Esophagus squamous epithelium (tissue), 5 donors: ENCODE measurements around the gene B4GALNT4. TPM values are rescaled to one million over a fixed set of nuclear protein-coding genes. Genes with fewer than 3 reads are reported as not detected.

Source experiments
- DNase-seq: peaks from one replicate; lab custom pipeline; 2025; lab: John Stamatoyannopoulos, UW
- H3K27ac ChIP-seq, 4 donors: fragments of 200-600 bp; sonication (generic); one replicate each; pipeline ENCODE4 v1.5.1; 2016 to 2019; ENCODE audit warnings: mild to moderate bottlenecking in 1 of 4
- H3K27me3 ChIP-seq, 4 donors: fragments of 200-600 bp; sonication (generic); 1 replicate in 3 of 4; 2 replicates in 1 of 4; pipeline versions ENCODE4 v1.5.1 to v1.6.0; 2017 to 2021; ENCODE audit warnings: antibody characterized with exemption in 1 of 4
- H3K36me3 ChIP-seq, 3 donors: fragments of 200-600 bp; sonication (generic); one replicate each; pipeline ENCODE4 v1.5.1; 2016 to 2019
- H3K4me1 ChIP-seq, 3 donors: fragments of 200-600 bp; sonication (generic); one replicate each; pipeline ENCODE4 v1.5.1; 2017 to 2019
- H3K4me3 ChIP-seq, 4 donors: fragments of 200-600 bp; sonication (generic); 1 replicate in 3 of 4; 2 replicates in 1 of 4; pipeline ENCODE4 v1.5.1; 2016 to 2019; ENCODE audit warnings: mild to moderate bottlenecking in 2 of 4, moderate library complexity in 1 of 4
- H3K9me3 ChIP-seq, 3 donors: fragments of 200-600 bp; sonication (generic); one replicate each; pipeline ENCODE4 v1.5.1; 2016 to 2019
- POLR2A ChIP-seq, 4 donors: fragments of 450-650 bp; IDR thresholded peaks; one replicate each; pipeline ENCODE4 v1.6.1; 2017; ENCODE audit warnings: antibody characterized with exemption in 4 of 4, mild to moderate bottlenecking in 4 of 4, moderate library complexity in 3 of 4
- WGBS, 2 donors: methylation state at CpG; one replicate each; pipeline ENCODE4 v1.1.5; 2018; 5-methylcytosine and 5-hydroxymethylcytosine counted together
- intact Hi-C: fragments of 100-400 bp; cut with DNase I; formaldehyde crosslinking; loops from one replicate; pipeline ENCODE4 v1.15.0; 2022
- total RNA-seq, 4 donors: library from RNA; depleted of rRNA; stranded (reverse); fragments of >200 nt; gene quantifications; one replicate each; pipeline ENCODE4 v1.1.0, GENCODE V29; 2016
- TF ChIP-seq, protein P1 (sequence below), 6 experiments: fragments of 450-650 bp in 4 of 6; fragments of 200-600 bp in 2 of 6; sonication (generic) in 2 of 6; IDR thresholded peaks; one replicate each; pipeline ENCODE4 v1.5.1; 2016 to 2019; ENCODE audit warnings: antibody characterized with exemption in 6 of 6, mild to moderate bottlenecking in 4 of 6, moderate library complexity in 4 of 6
- donor health status: DM: yes; HTN: yes; CAD: no.

Gene B4GALNT4
- total RNA-seq, 4 donors from 2014 or later = 0.97 to 7.9 (median 3.3) TPM

GRCh38 chr11:329886-330253 lies 39.4 kb upstream of the B4GALNT4 start:
- H3K36me3 ChIP-seq = no peaks in the 10 kb centered on the region
- H3K4me3 ChIP-seq = no peak overlapping the region
- H3K9me3 ChIP-seq = no peaks in the 10 kb centered on the region
- DNase-seq = no peak
- intact Hi-C loops = no loop called here
- H3K27ac ChIP-seq = no peak overlapping the region
- 95 to 100% methylated on average over 2 of the region's 2 CpGs for WGBS, 2 donors
- H3K27me3 ChIP-seq = peaks cover 0 to 45% (median 0%) of the 10 kb centered on the region in 4 donors
- H3K4me1 ChIP-seq = peaks cover 16 to 42% (median 26%) of the 10 kb centered on the region in 3 donors
- TF ChIP-seq, protein P1, sequence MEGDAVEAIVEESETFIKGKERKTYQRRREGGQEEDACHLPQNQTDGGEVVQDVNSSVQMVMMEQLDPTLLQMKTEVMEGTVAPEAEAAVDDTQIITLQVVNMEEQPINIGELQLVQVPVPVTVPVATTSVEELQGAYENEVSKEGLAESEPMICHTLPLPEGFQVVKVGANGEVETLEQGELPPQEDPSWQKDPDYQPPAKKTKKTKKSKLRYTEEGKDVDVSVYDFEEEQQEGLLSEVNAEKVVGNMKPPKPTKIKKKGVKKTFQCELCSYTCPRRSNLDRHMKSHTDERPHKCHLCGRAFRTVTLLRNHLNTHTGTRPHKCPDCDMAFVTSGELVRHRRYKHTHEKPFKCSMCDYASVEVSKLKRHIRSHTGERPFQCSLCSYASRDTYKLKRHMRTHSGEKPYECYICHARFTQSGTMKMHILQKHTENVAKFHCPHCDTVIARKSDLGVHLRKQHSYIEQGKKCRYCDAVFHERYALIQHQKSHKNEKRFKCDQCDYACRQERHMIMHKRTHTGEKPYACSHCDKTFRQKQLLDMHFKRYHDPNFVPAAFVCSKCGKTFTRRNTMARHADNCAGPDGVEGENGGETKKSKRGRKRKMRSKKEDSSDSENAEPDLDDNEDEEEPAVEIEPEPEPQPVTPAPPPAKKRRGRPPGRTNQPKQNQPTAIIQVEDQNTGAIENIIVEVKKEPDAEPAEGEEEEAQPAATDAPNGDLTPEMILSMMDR (IDR thresholded peaks at IDR 0.05) = no peak
- TF ChIP-seq POLR2A (IDR thresholded peaks at IDR 0.05) = no peak

DNA sequence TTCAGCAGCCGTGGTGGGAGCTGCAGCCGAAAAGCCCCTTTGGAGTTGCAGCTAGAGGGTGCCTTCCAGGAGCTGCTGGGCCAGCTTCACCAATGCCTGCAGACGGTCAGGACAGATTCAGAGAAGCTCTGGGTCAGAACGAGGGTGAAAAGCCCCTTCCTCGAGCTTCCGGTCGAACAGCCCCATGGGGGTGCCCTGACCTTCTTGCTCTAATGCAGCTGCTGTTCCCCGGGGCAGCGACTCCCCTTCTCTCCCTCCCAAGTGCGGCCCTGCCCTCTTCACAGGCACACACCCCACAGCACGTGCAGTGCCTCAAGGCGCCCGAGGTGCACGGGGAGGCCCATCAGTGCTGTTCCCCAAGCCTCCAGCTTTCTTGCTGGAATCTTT lies 39.0 kb upstream of the B4GALNT4 start:
- DNase-seq = no peak
- Histone ChIP-seq H3K27ac (no peak overlapping the region), H3K4me1 (peaks cover 16 to 43% (median 26%) of the 10 kb centered on the region in 3 donors), H3K27me3 (peaks cover 0 to 45% (median 0%) of the 10 kb centered on the region in 4 donors), H3K9me3 (no peaks in the 10 kb centered on the region), H3K36me3 (no peaks in the 10 kb centered on the region), H3K4me3 (no peak overlapping the region)
- 47 to 57% methylated on average over 6 to 7 of the region's 14 CpGs for WGBS, 2 donors
- intact Hi-C loops = no loop called here
- TF ChIP-seq POLR2A (IDR thresholded peaks at IDR 0.05) = no peak
- TF ChIP-seq, protein P1 (IDR thresholded peaks at IDR 0.05) = no peak

- Histone ChIP-seq H3K9me3 (no peaks in the 10 kb centered on the region), H3K4me3 (no peak overlapping the region), H3K36me3 (no peaks in the 10 kb centered on the region), H3K27ac (no peak overlapping the region), H3K4me1 (peaks cover 16 to 44% (median 28%) of the 10 kb centered on the region in 3 donors), H3K27me3 (peaks cover 0 to 49% (median 0%) of the 10 kb centered on the region in 4 donors)
- WGBS, 2 donors = 79 to 84% methylated on average over 12 to 21 of the region's 34 CpGs
- no peak for DNase-seq
- no peak for TF ChIP-seq POLR2A (IDR thresholded peaks at IDR 0.05)
- TF ChIP-seq, protein P1 (IDR thresholded peaks at IDR 0.05) = no peak
- intact Hi-C loops = no loop called here
Observed at GRCh38 chr11:330694-331357, 38.5 kb upstream of the B4GALNT4 start.

- 76 to 82% methylated on average over 16 to 17 of the region's 19 CpGs for WGBS, 2 donors
- no peak overlapping the region for H3K4me3 ChIP-seq
- peaks cover 11 to 44% (median 28%) of the 10 kb centered on the region in 3 donors for H3K4me1 ChIP-seq
- no peak overlapping the region for H3K27ac ChIP-seq
- no peaks in the 10 kb centered on the region for H3K36me3 ChIP-seq
- intact Hi-C loops = no loop called here
- DNase-seq = no peak
- H3K9me3 ChIP-seq = no peaks in the 10 kb centered on the region
- peaks cover 0 to 54% (median 0%) of the 10 kb centered on the region in 4 donors for H3K27me3 ChIP-seq
- TF ChIP-seq POLR2A (IDR thresholded peaks at IDR 0.05) = no peak
- TF ChIP-seq, protein P1 (IDR thresholded peaks at IDR 0.05) = no peak
Observed at GRCh38 chr11:331358-332060, 37.8 kb upstream of the B4GALNT4 start.
